Coronary artery (tissue), 2 donors: Measurements from ENCODE around the gene BTG4.

Experiments
- DNase-seq: peaks from one replicate; pipeline ENCODE4 v3.0.0-alpha.2; 2017; ENCODE audit warnings: low spot score
- H3K27ac ChIP-seq, 2 donors: fragments of 200-600 bp; sonication (generic); one replicate each; pipeline ENCODE4 v1.5.1; 2016 to 2019
- H3K4me3 ChIP-seq: fragments of 200-600 bp; sonication (generic); 2 replicates; pipeline ENCODE4 v1.5.1; 2016; ENCODE audit warnings: mild to moderate bottlenecking, moderate library complexity
- CTCF ChIP-seq: fragments of 200-600 bp; sonication (generic); IDR thresholded peaks from one replicate; pipeline ENCODE4 v1.5.1; 2019; ENCODE audit warnings: antibody characterized with exemption

Gene BTG4

GRCh38 chr11:111541254-111542061 lies 29.3 kb upstream of the BTG4 start:
- Histone ChIP-seq H3K27ac (peak overlapping the region; percentile 68 to 82), H3K4me3 (peak overlapping the region; percentile 82)
- no peak for TF ChIP-seq CTCF
- peak; percentile 77 for DNase-seq

- no peak for DNase-seq
- TF ChIP-seq CTCF = no peak
- peak overlapping the region; percentile 82 for H3K4me3 ChIP-seq
- peak overlapping the region; percentile 68 to 82 for H3K27ac ChIP-seq
These were observed 28.7 kb upstream of the BTG4 start for GRCh38 chr11:111540937-111541253.

- peak within 1 kb of the TSS; percentile 82 for H3K4me3 ChIP-seq
- H3K27ac ChIP-seq = peak within 1 kb of the TSS; percentile 68 to 82
- no peak for TF ChIP-seq CTCF
- no peak for DNase-seq
These were observed 28.1 kb upstream of the BTG4 start, which contains the start of gene LAYN for GRCh38 chr11:111540114-111540936. TSS of gene LAYN (plus strand) at chr11:111540720. CDS start at chr11:111540844, 124 bp downstream.

- H3K27ac ChIP-seq = no peak overlapping the region
- no peak for TF ChIP-seq CTCF
- peak overlapping the region; percentile 82 for H3K4me3 ChIP-seq
- no peak for DNase-seq
These were observed 27.4 kb upstream of the BTG4 start for GRCh38 chr11:111539426-111540113.

GRCh38 chr11:111538407-111539114 lies 26.4 kb upstream of the BTG4 start:
- no peak for TF ChIP-seq CTCF
- H3K4me3 ChIP-seq = no peak overlapping the region
- no peak for DNase-seq
- H3K27ac ChIP-seq = no peak overlapping the region

GRCh38 chr11:111537336-111537860 lies 25.2 kb upstream of the BTG4 start:
- Histone ChIP-seq H3K4me3 (no peak overlapping the region), H3K27ac (no peak overlapping the region)
- no peak for TF ChIP-seq CTCF
- DNase-seq = no peak
